NCI-H1048 (cell line): ENCODE data around the gene MDFIC2.

Experiments used
- DNase-seq: peaks from one replicate; lab custom pipeline; 2025; lab: John Stamatoyannopoulos, UW

The MDFIC2 gene

GRCh38 chr3:70180664-70181063, 131.8 kb downstream of the MDFIC2 start:
- DNase-seq = no peak

DNA sequence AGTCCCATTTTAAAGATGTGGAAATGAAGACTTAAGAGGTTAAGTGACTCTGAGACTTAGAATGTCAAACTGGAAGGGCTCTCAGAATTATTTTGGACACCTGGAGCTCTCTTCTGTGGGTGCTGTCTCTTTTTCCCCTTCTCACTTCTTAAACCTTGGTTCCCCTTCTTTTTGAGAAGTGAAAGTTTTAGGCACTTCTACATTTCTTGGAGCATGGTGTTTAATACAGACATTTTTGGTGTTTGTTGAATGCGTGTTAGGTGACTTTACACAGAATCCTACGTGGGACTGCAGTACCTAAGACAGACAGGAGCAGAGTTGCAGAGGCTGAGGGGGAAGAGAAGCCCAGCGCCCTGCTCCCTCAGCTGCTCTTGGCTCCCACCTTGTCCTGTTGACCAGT, 133.3 kb downstream of the MDFIC2 start:
- no peak for DNase-seq

GRCh38 chr3:70177881-70178645, 134.4 kb downstream of the MDFIC2 start:
- no peak for DNase-seq

- DNase-seq = no peak
These were observed 136.2 kb downstream of the MDFIC2 start for GRCh38 chr3:70176224-70176623.

GRCh38 chr3:70156808-70157207, 155.6 kb downstream of the MDFIC2 start:
- no peak for DNase-seq

DNA sequence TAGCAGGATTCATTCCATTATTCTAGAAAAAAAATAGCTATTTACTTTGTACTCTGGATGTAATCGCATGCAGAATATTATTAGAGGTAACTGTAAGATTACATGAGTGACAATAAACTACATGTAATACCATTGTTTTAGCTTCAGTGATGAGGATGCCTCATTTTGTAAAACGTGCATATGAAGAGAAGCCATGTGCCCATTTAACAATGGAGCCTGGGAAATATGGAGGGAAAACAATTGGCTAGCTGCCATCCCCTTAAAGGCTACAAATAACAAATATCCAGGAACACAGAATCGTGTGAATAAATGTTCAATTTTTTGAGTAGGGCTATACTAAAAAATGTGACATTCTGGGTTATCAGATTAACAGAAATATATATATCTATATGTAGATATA, 161.8 kb downstream of the MDFIC2 start:
- DNase-seq = no peak

DNA sequence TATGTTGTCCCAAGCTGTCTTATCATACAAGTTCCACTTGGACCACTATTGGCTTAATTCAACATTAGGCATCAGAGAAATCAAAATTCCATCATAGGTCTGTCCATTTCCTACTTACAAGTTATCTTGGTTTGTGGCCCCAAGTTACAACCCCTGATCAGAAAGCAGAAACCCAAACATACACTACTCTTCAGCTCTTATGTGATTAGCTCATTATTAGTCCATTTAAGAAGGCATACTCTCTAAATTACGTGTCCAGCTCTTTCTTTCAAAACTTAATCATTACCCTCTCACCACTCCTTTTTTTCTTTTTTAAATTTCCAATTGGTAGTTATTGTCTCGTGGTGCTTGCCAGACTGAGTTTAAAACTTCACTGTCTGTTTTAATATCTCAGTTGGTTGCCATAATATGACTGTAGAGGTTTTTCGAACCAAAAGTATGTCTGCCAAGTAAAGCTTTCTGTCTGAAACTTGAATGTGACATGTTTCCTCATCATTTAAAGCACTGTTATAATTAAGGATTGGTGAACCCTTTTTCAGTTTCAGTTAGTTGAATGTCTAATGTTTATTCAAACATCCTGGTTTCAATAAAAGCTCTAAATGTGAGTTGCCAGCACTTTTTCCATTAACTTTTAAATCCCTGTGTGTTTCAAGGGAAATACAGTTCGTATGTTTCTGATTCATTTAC, 162.6 kb downstream of the MDFIC2 start:
- no peak for DNase-seq
